Fibroblast of lung (primary cell): ENCODE results near the gene TMEM233. TPM values are rescaled to one million over a fixed set of nuclear protein-coding genes. Genes with fewer than 3 reads are reported as not detected.

Experiments used
- DNase-seq, 2 donors: peaks; one replicate each; pipeline versions ENCODE4 v3.0.0 to v3.0.0-alpha.2; 2010; ENCODE audit warnings: low read depth in 2 of 2
- H2AFZ ChIP-seq: 2 replicates; pipeline ENCODE4 v1.5.1; 2012; ENCODE audit warnings: low read length, control low read depth, inconsistent platforms
- H3K27ac ChIP-seq: 2 replicates; pipeline ENCODE4 v1.5.1; 2011; ENCODE audit warnings: low read length, control low read depth; ENCODE audit not compliant: insufficient read depth
- H3K27me3 ChIP-seq: 2 replicates; pipeline ENCODE4 v1.5.1; 2011; ENCODE audit warnings: mild to moderate bottlenecking, low read length; ENCODE audit not compliant: control insufficient read depth, insufficient read depth
- H3K36me3 ChIP-seq: 2 replicates; pipeline ENCODE4 v1.5.1; 2011; ENCODE audit warnings: low read length; ENCODE audit not compliant: control insufficient read depth, insufficient read depth
- H3K4me1 ChIP-seq: 2 replicates; pipeline ENCODE4 v1.5.1; 2011; ENCODE audit warnings: low read length; ENCODE audit not compliant: control insufficient read depth, insufficient read depth; ENCODE audit errors: extremely low read depth
- H3K4me2 ChIP-seq: 2 replicates; pipeline ENCODE4 v1.5.1; 2011; ENCODE audit warnings: low read length, control low read depth; ENCODE audit not compliant: insufficient read depth; ENCODE audit errors: extremely low read depth
- H3K4me3 ChIP-seq, 4 experiments: fragments of 200-600 bp in 1 of 4; sonication (generic) in 1 of 4; replicated peaks in 1 of 4; 2 replicates each; pipeline ENCODE4 v1.5.1; 2011 to 2016; ENCODE audit warnings: low read length in 4 of 4, low read depth in 3 of 4, mild to moderate bottlenecking in 3 of 4, control low read depth in 2 of 4, inconsistent platforms in 1 of 4, mixed read lengths in 1 of 4; ENCODE audit not compliant: insufficient read depth in 1 of 4; ENCODE audit errors: control extremely low read depth in 1 of 4
- H3K79me2 ChIP-seq: 2 replicates; pipeline ENCODE4 v1.5.1; 2012; ENCODE audit warnings: mild to moderate bottlenecking, low read length, inconsistent platforms; ENCODE audit not compliant: control insufficient read depth, insufficient read depth
- H3K9ac ChIP-seq: 2 replicates; pipeline ENCODE4 v1.5.1; 2011; ENCODE audit warnings: mild to moderate bottlenecking, low read length, control low read depth; ENCODE audit not compliant: insufficient read depth
- H3K9me3 ChIP-seq: 2 replicates; pipeline ENCODE4 v1.5.1; 2012; ENCODE audit warnings: low read depth, low read length; ENCODE audit not compliant: control insufficient read depth, insufficient read depth
- H4K20me1 ChIP-seq: 2 replicates; pipeline ENCODE4 v1.5.1; 2011; ENCODE audit warnings: low read length; ENCODE audit not compliant: control insufficient read depth, insufficient read depth; ENCODE audit errors: extremely low read depth
- EZH2 ChIP-seq: IDR thresholded peaks from 2 replicates; pipeline ENCODE4 v1.5.1; 2012; ENCODE audit warnings: low read length, control low read depth, mild to moderate bottlenecking; ENCODE audit errors: missing control alignments
- polyA plus RNA-seq, 2 donors: library from polyadenylated mRNA; depleted of rRNA in 1 of 2; stranded (reverse) in 1 of 2; unstranded in 1 of 2; fragments of >200 nt; gene quantifications; 2 replicates each; pipeline ENCODE4 v1.2.1, GENCODE V29; 2011 to 2012; ENCODE audit warnings: missing spikeins in 1 of 2
- total RNA-seq: library from RNA; depleted of rRNA; stranded (reverse); fragments of >200 nt; gene quantifications from 2 replicates; pipeline ENCODE4 v1.2.1, GENCODE V29; 2014
- TF ChIP-seq, protein P1 (sequence below), 2 donors: IDR thresholded peaks in 1 of 2; conservative IDR thresholded peaks in 1 of 2; 1 replicate in 1 of 2; 2 replicates in 1 of 2; pipeline ENCODE4 v1.5.1; 2011 to 2012; ENCODE audit warnings: low read length in 2 of 2, control low read depth in 1 of 2, inconsistent platforms in 1 of 2, low read depth in 1 of 2, mild to moderate bottlenecking in 1 of 2

Gene TMEM233
- total and polyA plus RNA-seq, 2 donors (not counting 1 experiment from before 2014, with no cell fraction given): under 0.01 TPM; not detected in 1

- no peaks in the 10 kb centered on the region for H3K79me2 ChIP-seq
- no peaks in the 10 kb centered on the region for H3K36me3 ChIP-seq
- no peak overlapping the region for H3K9ac ChIP-seq
- H3K27me3 ChIP-seq: no peaks in the 10 kb centered on the region
- DNase-seq: peak in 1 of 2 donors; percentile 27
- no peak overlapping the region for H3K27ac ChIP-seq
- no peaks in the 10 kb centered on the region for H3K4me1 ChIP-seq
- TF ChIP-seq, protein P1, sequence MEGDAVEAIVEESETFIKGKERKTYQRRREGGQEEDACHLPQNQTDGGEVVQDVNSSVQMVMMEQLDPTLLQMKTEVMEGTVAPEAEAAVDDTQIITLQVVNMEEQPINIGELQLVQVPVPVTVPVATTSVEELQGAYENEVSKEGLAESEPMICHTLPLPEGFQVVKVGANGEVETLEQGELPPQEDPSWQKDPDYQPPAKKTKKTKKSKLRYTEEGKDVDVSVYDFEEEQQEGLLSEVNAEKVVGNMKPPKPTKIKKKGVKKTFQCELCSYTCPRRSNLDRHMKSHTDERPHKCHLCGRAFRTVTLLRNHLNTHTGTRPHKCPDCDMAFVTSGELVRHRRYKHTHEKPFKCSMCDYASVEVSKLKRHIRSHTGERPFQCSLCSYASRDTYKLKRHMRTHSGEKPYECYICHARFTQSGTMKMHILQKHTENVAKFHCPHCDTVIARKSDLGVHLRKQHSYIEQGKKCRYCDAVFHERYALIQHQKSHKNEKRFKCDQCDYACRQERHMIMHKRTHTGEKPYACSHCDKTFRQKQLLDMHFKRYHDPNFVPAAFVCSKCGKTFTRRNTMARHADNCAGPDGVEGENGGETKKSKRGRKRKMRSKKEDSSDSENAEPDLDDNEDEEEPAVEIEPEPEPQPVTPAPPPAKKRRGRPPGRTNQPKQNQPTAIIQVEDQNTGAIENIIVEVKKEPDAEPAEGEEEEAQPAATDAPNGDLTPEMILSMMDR (conservative IDR thresholded peaks at IDR 0.05 in 1 of 2, IDR thresholded peaks at IDR 0.05 in 1 of 2; ENCODE audit: low read depth in 1 of 2, low read length in 2 of 2): no peak
- no peak for TF ChIP-seq EZH2
- H4K20me1 ChIP-seq: no peaks in the 10 kb centered on the region
- H3K4me3 ChIP-seq: no peak overlapping the region
- H3K9me3 ChIP-seq: no peaks in the 10 kb centered on the region
- H2AFZ ChIP-seq: no peak overlapping the region
- no peak overlapping the region for H3K4me2 ChIP-seq
Observed at GRCh38 chr12:119621878-119622277, 28.3 kb downstream of the TMEM233 start.

GRCh38 chr12:119624966-119625365 lies 31.4 kb downstream of the TMEM233 start:
- Histone ChIP-seq H3K9ac (no peak overlapping the region), H3K79me2 (no peaks in the 10 kb centered on the region), H3K27me3 (no peaks in the 10 kb centered on the region), H3K4me3 (no peak overlapping the region), H3K4me2 (no peak overlapping the region), H3K9me3 (no peaks in the 10 kb centered on the region), H3K36me3 (no peaks in the 10 kb centered on the region), H3K4me1 (no peaks in the 10 kb centered on the region), H3K27ac (no peak overlapping the region), H2AFZ (no peak overlapping the region), H4K20me1 (no peaks in the 10 kb centered on the region)
- DNase-seq: peak in 1 of 2 donors; percentile 57
- TF ChIP-seq, protein P1 (conservative IDR thresholded peaks at IDR 0.05 in 1 of 2, IDR thresholded peaks at IDR 0.05 in 1 of 2; ENCODE audit: low read depth in 1 of 2, low read length in 2 of 2): no peak
- no peak for TF ChIP-seq EZH2

DNA sequence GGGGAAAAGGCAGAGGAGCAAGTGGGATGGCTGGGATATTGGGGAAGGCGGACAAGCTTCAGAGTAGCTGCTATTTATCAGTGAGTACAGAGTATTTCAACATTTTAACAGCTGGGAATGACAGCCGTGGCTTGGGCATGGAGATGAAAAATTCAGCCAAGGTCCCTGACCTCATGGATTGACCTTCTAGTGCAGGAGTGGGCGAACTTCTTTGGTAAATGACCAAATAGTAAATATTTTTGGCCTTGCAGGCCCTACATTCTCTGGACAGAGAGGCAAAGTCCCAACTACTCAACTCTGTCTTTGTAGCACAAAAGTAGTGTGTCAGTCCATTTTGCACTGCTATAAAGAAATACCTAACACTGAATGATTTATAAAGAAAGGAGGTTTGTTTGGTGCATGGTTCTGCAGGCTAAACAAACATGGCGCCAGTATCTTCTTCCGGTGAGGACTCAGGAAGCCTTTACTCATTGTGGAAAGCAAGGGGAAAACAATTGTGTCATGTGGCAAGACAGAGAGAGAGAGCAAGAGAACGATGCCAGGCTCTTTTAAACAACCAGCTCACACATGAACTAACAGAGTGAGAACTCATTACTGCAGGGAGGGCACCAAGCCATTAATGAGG lies 33.6 kb downstream of the TMEM233 start:
- H2AFZ ChIP-seq: no peak overlapping the region
- H3K9me3 ChIP-seq: no peaks in the 10 kb centered on the region
- TF ChIP-seq, protein P1 (conservative IDR thresholded peaks at IDR 0.05 in 1 of 2, IDR thresholded peaks at IDR 0.05 in 1 of 2; ENCODE audit: low read depth in 1 of 2, low read length in 2 of 2): no peak
- no peak for TF ChIP-seq EZH2
- H3K4me1 ChIP-seq: no peaks in the 10 kb centered on the region
- no peak overlapping the region for H3K4me2 ChIP-seq
- H3K27me3 ChIP-seq: no peaks in the 10 kb centered on the region
- H3K27ac ChIP-seq: no peak overlapping the region
- no peaks in the 10 kb centered on the region for H4K20me1 ChIP-seq
- no peak for DNase-seq
- no peaks in the 10 kb centered on the region for H3K79me2 ChIP-seq
- H3K9ac ChIP-seq: no peak overlapping the region
- H3K4me3 ChIP-seq: no peak overlapping the region
- no peaks in the 10 kb centered on the region for H3K36me3 ChIP-seq
